IPS DF 19.7 (cell line): ENCODE measurements around the gene KDM2A.
A peak's percentile ranks its signal among the peaks of the same experiment; 100 is the strongest.

Experiments used
- DNase-seq: peaks from one replicate; pipeline ENCODE4 v3.0.0-alpha.2; 2013; ENCODE audit warnings: low read depth, low spot score

The KDM2A gene

GRCh38 chr11:67118801-67119584 lies at the start of gene KDM2A:
Gene KDM2A (plus strand): TSS chr11:67119263. CDS start chr11:67121317, 2,054 bp downstream.
- DNase-seq = peak; percentile 85

- DNase-seq = no peak
Measured at GRCh38 chr11:67071420-67072284, 47.4 kb upstream of the KDM2A start.

- DNase-seq = no peak
Measured at GRCh38 chr11:67072295-67072694, 46.8 kb upstream of the KDM2A start.

GRCh38 chr11:67073908-67074307 lies 45.2 kb upstream of the KDM2A start:
- DNase-seq = no peak

- DNase-seq = no peak
Measured at GRCh38 chr11:67076202-67076601, 42.9 kb upstream of the KDM2A start.

GRCh38 chr11:67079065-67079705 lies 39.9 kb upstream of the KDM2A start:
- no peak for DNase-seq

GRCh38 chr11:67082071-67082791 lies 36.8 kb upstream of the KDM2A start:
- no peak for DNase-seq

GRCh38 chr11:67083786-67084366 lies 35.2 kb upstream of the KDM2A start:
- no peak for DNase-seq

- DNase-seq = no peak
Measured at GRCh38 chr11:67085617-67086016, 33.4 kb upstream of the KDM2A start.

GRCh38 chr11:67090717-67091116 lies 28.3 kb upstream of the KDM2A start:
- no peak for DNase-seq

- no peak for DNase-seq
Measured at GRCh38 chr11:67095214-67095507, 23.9 kb upstream of the KDM2A start.

GRCh38 chr11:67098799-67099429 lies 20.1 kb upstream of the KDM2A start:
- no peak for DNase-seq

GRCh38 chr11:67099831-67100324 lies 19.2 kb upstream of the KDM2A start:
- DNase-seq = no peak

GRCh38 chr11:67102664-67103063 lies 16.4 kb upstream of the KDM2A start:
- no peak for DNase-seq

- no peak for DNase-seq
Measured at GRCh38 chr11:67105964-67106363, 13.1 kb upstream of the KDM2A start.

- no peak for DNase-seq
Measured at GRCh38 chr11:67111261-67111660, 7.8 kb upstream of the KDM2A start.

- no peak for DNase-seq
Measured at GRCh38 chr11:67113231-67113721, 5.8 kb upstream of the KDM2A start.

GRCh38 chr11:67114275-67114896 lies 4.7 kb upstream of the KDM2A start:
- DNase-seq = no peak

- no peak for DNase-seq
Measured at GRCh38 chr11:67116758-67117105, 2.3 kb upstream of the KDM2A start.

- no peak for DNase-seq
Measured at GRCh38 chr11:67117176-67117575, 1.9 kb upstream of the KDM2A start.
